ENCODE measurements around the gene DENR.
"Not testable (repeated sequence)": the region's sequence is repeated elsewhere in the genome, so short reads cannot be mapped to it uniquely, and the experiment has no call there.

DENR gene

DNA sequence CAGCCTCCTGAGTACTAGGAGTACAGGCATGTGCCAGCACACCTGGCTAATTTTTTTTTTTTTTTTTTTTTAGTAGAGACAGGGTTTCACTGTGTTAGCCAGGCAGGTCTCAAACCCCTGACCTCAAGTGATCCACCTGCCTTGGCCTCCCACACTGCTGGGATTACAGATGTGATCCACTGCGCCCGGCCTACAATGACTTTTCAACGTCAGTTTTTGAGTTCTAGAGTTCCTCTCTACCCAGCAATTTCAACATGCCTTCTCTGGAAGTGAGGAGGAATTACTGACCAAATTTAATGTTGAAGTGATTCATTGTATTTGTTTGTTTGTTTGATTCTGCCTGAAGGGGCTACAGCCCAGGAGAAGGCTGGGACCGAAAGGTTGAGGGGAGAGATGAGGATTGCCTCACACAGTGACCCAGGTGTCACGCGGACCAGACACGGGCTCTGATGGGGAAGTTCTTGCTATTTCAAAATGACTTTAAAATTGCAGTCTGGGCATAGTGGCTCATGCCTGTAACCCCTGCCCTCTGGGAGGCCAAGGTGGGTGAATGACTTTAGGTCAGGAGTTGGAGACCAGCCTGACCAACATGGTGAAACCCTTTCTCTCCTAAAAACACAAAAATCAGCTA is 8.6 kb upstream of the DENR start:
- no peak for DNase-seq

DNA sequence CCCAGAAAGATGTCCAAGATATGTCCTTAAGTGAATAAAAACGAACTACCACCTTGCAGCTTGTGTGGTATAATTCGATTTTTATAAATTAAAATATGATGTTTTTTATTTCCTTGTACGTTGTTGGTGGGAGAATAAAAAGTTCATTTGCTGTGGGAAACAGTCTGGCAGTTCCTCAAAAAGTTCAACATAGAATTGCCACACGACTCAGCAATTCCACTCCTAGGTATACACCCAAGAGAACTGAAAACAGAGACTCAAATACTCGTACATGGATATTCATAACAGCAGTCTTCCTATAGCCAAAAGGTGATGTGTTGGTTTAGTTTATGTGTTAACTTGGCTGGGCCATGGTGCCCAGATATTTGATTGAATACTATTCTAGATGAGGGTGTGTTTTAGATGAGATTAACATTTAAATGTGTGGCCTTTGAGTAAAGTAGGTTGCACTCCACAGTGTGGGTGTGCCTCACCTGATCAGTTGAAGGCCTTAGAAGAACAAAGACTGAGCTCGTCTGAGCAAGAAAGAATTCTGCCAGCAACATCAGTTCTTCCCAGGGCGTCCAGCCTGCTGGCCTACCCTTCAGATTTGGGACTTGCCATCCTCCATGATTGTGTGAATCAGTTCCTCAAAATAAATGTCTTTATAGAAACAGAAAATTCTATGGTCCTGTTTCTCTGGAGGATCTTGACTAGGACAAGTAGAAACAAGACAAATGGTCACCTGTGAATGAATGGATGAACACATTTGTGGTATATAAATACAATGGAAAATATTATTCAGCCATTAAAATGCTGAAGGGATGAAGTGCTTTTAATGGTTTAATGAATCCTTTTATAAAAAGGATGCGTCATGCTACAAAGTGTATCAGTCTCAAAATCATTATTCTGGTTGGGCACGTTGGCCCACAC is 5.1 kb upstream of the DENR start:
- no peak for DNase-seq

GRCh38 chr12:122749569-122750332 is 2.9 kb upstream of the DENR start:
- no peak for DNase-seq

DNA sequence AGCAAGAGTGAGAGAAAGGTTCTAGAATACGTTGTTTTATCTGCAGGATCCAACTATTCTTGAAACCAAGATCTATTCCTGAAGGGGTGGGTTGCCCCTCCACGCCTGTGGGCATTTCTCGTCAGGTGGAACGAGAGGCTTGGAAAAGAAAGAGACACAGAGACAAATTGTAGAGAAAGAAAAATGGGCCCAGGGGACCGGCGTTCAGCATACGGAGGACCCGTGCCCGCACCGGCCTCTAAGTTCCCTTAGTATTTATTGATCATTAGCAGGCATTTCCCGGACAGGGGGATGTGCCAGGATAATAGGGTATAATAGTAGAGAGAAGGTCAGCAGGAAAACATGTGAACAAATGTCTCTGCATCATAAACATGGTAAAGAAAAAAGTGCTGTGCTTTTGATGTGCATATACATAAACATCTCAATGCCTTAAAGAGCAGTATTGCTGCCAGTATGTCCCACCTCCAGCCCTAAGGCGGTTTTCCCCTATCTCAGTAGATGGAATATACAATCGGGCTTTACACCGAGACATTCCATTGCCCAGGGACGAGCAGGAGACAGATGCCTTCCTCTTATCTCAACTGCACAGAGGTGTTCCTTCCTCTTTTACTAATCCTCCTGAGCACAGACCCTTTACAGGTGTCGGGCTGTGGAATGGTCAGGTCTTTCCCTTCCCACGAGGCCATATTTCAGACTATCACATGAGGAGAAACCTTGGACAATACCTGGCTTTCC is 1.7 kb upstream of the DENR start:
- not testable (repeated sequence) for DNase-seq

DNA sequence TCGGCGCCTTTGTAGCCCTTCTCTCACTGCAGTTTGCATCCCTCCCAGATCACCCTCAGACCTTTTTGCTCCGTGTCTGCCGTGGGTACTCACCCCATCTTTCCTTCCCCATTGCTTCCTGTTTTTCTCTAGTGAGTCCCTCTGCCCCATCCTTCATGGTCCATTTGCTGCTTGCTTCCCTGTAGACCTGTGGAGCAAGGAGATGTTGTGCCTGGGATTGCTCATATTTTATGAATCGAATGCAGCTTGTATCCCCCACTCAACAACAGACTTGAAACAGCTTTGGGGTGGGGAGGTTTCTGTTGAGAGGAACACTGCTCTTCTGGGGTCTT is 661 bp downstream of the DENR start:
- no peak for DNase-seq

DNA sequence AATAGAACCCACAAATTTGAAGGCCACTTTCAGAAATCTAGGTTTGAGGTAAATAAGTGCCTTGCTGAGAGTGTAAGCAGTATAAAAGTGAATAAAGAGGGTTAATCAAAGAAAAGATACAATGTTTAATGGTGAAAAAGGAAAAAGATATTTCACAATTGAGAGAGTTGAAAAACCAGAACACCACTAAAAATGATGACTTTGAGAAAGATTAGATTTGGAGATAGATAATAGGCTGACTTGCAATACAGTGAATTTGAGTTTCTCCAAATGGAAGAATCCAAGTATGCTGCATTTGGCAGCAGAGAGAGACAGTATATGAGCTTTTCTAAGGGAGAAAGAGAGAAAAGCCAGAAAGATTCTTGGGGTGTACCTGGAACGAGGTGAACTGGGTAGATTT is 2.2 kb downstream of the DENR start:
- DNase-seq, result no peak

- no peak for DNase-seq
These were observed 4.9 kb downstream of the DENR start for GRCh38 chr12:122757568-122757967.

GRCh38 chr12:122785503-122785902 is 32.9 kb downstream of the DENR start:
- no peak for DNase-seq

DNA sequence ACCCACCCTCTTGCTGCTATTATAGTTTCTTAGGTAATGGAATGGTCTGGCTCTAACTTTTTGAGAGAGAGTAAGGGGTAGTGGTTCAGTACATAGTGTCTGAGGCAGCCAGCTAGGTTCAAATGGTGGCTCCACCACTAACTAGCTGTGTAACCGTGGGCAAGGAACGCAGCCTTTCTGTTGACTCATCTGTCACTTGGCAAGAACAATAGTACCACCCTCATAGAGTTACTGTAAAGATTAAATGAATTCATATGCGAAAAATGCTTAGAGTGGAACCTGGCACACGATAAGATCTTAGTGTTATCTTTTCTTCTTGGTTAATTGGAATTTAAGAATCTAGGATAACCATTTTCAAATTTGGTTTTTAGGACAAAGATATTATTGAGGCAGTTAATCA is 35.8 kb downstream of the DENR start:
- no peak for DNase-seq

DNA sequence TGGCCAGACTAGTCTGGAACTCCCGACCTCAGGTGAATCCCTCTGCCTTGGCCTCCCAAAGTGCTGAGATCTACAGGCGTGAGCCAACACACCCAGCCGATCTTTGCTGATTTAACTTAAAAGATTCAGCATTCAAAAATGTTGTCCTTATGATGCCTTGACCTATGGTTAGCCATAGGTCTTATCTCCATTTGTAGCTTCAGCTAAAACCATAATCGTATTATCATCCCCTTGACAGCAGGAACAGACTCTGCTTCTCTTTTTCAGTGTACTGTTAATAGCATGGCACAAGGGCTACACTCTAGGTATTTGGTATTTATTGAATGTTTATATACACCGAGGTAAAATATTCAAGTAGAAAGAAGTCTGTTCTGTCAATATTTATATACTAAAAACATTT is 37.0 kb downstream of the DENR start:
- DNase-seq, result no peak

DNA sequence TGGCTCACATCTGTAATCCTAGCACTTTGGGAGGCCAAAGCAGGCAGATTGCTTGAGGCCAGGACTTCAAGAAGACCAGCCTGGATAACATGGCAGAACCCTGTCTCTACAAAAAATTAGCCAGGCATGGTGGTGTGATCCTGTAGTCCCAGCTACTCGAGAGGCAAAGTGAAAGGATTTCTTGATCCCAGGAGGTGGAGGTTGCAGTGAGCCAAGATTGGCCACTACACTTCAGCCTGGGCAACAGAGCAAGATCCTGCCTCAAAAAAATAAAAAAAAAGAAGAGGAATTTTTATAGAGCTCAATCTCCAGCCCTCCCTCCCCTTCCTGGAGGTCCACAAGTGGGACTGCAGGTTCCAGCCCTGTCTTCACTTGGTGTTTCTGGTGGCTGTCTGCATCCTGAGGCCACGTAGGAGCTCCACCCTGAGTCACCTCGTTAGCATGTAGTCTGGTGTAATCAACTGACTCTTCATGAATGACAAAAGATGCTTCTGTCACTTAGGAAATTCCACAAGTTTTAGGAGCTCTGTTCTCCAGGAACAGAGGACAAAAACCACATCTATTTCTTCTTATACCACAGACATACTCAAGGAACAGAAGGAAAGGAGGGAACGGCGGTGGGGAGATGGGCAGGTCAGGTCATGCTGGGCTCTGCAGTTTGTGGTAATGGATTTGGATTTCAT is 37.9 kb downstream of the DENR start:
- no peak for DNase-seq

- peak; percentile 63 for DNase-seq
These were observed 41.1 kb downstream of the DENR start for GRCh38 chr12:122793685-122794106.

GRCh38 chr12:122795807-122796206 is 43.2 kb downstream of the DENR start:
- DNase-seq, result no peak

DNA sequence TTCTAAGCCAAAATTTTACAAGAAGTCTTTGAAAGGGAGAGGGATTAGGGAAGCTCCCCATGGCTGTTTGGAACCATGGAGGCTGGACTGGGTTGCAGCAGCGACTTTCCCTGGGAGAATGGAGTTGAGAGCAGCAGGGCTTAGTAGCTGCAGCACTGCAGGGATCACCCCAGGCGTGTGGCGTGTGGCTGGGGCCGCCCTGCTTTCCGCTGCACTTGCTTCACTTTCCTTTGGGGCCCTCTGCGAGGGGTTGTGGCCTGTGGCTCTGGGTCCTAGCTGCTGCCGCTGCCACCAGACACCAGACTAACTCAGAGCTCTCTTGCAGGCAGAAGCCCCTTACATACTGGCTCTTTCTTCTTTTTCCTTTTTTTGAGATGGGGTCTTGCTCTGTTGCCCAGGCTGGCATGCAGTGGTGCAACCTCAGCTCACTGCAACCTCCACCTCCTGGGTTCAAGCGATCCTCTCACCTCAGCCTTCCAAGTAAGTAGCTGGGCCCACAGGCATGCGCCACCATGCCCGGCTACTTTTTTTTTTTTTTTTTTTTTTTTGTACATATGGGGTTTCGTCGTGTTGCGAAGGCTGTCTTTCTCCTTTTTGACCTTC is 47.1 kb downstream of the DENR start:
- no peak for DNase-seq

- DNase-seq, result no peak
These were observed 51.3 kb downstream of the DENR start for GRCh38 chr12:122803937-122804336.

DNA sequence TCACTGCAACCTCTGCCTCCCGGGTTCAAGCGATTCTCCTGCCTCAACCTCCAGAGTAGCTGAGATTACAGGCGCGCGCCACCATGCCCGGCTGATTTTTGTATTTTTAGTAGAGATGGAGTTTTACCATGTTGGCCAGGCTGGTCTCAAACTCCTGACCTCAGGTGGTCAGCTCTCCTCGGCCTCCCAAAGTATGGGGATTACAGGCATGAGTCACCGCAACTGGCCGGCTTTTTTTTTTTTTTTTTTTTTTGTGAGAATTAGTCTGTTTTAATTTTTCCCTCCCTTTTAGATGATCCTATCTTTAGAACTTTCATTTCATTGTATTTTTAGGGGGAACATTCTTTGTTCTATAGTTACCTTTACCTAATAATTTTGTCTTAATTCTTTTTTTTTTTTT is 52.3 kb downstream of the DENR start:
- DNase-seq, result not testable (repeated sequence)

DNA sequence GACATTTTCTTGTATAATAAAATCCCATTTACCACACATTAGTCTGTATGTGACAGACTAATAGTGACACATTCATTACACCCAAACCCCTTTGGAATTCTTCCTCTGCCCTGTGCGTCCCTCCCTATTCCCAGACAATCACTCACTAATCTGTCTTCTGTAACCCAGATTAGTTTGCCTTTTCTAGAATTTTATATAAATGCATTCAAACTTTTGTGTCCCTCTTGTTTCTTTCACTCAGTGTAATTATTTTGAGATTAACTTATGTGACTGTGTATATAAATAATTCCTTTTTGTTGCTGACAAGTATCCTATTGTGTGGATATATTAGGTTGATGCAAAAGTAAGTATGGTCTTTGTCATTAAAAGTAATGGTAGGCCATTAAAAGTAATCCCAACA is 55.0 kb downstream of the DENR start:
- no peak for DNase-seq

- DNase-seq, result no peak
These were observed 59.2 kb downstream of the DENR start for GRCh38 chr12:122811777-122812176.

- no peak for DNase-seq
These were observed 60.7 kb downstream of the DENR start for GRCh38 chr12:122813310-122813713.

- DNase-seq, result no peak
These were observed 66.7 kb downstream of the DENR start for GRCh38 chr12:122819209-122819785.

DNA sequence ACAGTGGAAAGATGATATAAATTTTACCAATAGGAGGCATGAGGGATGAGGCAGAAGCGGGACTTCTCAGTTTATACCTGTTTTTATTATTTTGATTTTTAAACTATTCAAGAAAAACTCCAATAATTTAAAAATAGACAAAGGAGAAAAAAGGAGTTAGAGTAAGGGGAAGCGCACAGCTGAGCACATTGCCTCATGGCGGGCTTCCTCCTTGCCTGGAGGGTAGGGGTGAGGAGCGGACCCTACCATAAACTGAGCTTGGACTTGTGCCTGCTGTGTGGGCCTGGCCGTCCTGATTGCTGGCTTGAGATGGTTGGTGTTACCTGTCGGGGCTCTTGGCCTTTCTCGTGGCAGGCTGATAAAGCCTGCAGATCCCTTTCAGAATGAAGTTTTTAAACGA is 67.5 kb downstream of the DENR start:
- DNase-seq, result no peak
